ENCODE measurements around the gene RNF125.

RNF125 gene

GRCh38 chr18:32091325-32091723 lies 72.7 kb downstream of the RNF125 start:
- no peak for DNase-seq (ENCODE audit: low read depth)

- peak; percentile 66 for DNase-seq (ENCODE audit: low read depth)
Measured at GRCh38 chr18:32091724-32092421, 73.2 kb downstream of the RNF125 start, which contains the start of gene RNF138. TSS of gene RNF138 (plus strand) at chr18:32091874. CDS start at chr18:32092777, 903 bp downstream.

GRCh38 chr18:32092422-32093101 lies 73.9 kb downstream of the RNF125 start:
- peak; percentile 98 for DNase-seq (ENCODE audit: low read depth)

- peak; percentile 5 for DNase-seq (ENCODE audit: low read depth)
Measured at GRCh38 chr18:32093102-32093511, 74.5 kb downstream of the RNF125 start.

- DNase-seq (ENCODE audit: low read depth): no peak
Measured at GRCh38 chr18:32093523-32093922, 74.9 kb downstream of the RNF125 start.

GRCh38 chr18:32095192-32095899 lies 76.7 kb downstream of the RNF125 start:
- DNase-seq (ENCODE audit: low read depth): no peak

- no peak for DNase-seq (ENCODE audit: low read depth)
Measured at GRCh38 chr18:32095900-32096229, 77.2 kb downstream of the RNF125 start.

GRCh38 chr18:32096946-32097345 lies 78.3 kb downstream of the RNF125 start:
- no peak for DNase-seq (ENCODE audit: low read depth)

- no peak for DNase-seq (ENCODE audit: low read depth)
Measured at GRCh38 chr18:32104516-32104915, 85.9 kb downstream of the RNF125 start.

- no peak for DNase-seq (ENCODE audit: low read depth)
Measured at GRCh38 chr18:32110005-32110404, 91.4 kb downstream of the RNF125 start.

- DNase-seq (ENCODE audit: low read depth): no peak
Measured at GRCh38 chr18:32111706-32112105, 93.1 kb downstream of the RNF125 start.

GRCh38 chr18:32112826-32113225 lies 94.2 kb downstream of the RNF125 start:
- no peak for DNase-seq (ENCODE audit: low read depth)

- DNase-seq (ENCODE audit: low read depth): no peak
Measured at GRCh38 chr18:32114293-32114942, 95.8 kb downstream of the RNF125 start.

GRCh38 chr18:32122039-32122438 lies 103.4 kb downstream of the RNF125 start:
- DNase-seq (ENCODE audit: low read depth): no peak
